Activated CD8-positive, alpha-beta T cell treated with anti-CD3 and anti-CD28 coated beads for 36 hours (primary cell): ENCODE results near the gene PI4K2B. TPM values are rescaled to one million over a fixed set of nuclear protein-coding genes. Genes with fewer than 3 reads are reported as not detected.

Experiments used
- ATAC-seq: fragments of 200-7000 bp; cut with Tn5 transposase; one replicate; pipeline ENCODE4 v1.10.0; 2021; ENCODE audit warnings: mild to moderate bottlenecking, moderate library complexity
- CTCF ChIA-PET: fragments of 350-600 bp; sonication (Branson Sonifier 250); formaldehyde crosslinking; loops from one replicate; lab custom pipeline; 2021; ENCODE audit warnings: antibody characterized with exemption; lab: Charles Lee
- POLR2A ChIA-PET: fragments of 350-600 bp; sonication (Branson Sonifier 250); formaldehyde crosslinking; loops from one replicate; lab custom pipeline; 2021; ENCODE audit warnings: antibody characterized with exemption; lab: Charles Lee
- DNase-seq: peaks from one replicate; pipeline ENCODE4 v3.0.0-alpha.2; 2020
- H3K27ac Mint-ChIP-seq: one replicate; pipeline ENCODE4 v1.8.0; 2021; ENCODE audit warnings: mild to moderate bottlenecking, mixed read lengths
- H3K27me3 Mint-ChIP-seq: one replicate; pipeline ENCODE4 v1.8.0; 2021; ENCODE audit warnings: mixed read lengths
- H3K36me3 Mint-ChIP-seq: one replicate; pipeline ENCODE4 v1.8.0; 2021; ENCODE audit warnings: low read depth, mixed read lengths
- H3K4me1 Mint-ChIP-seq: one replicate; pipeline ENCODE4 v1.8.0; 2021; ENCODE audit warnings: low read depth, mixed read lengths
- H3K4me3 Mint-ChIP-seq: one replicate; pipeline ENCODE4 v1.8.0; 2021; ENCODE audit warnings: mild to moderate bottlenecking, moderate library complexity, mixed read lengths
- H3K9me3 Mint-ChIP-seq: one replicate; pipeline ENCODE4 v1.8.0; 2021; ENCODE audit warnings: mixed read lengths
- intact Hi-C: fragments of 100-400 bp; cut with micrococcal nuclease; formaldehyde crosslinking; loops from one replicate; pipeline ENCODE4 v1.10.0; 2022
- total RNA-seq, 2 experiments: library from RNA; stranded (reverse); gene quantifications; one replicate each; pipeline ENCODE4 v1.2.3, GENCODE V29; 2021
- TF ChIP-seq, protein P1 (sequence below): fragments of 200-600 bp; IDR thresholded peaks from one replicate; pipeline ENCODE4 v1.8.0; 2022; ENCODE audit warnings: antibody characterized with exemption, mild to moderate bottlenecking

The PI4K2B gene
- total RNA-seq, 2 experiments from 2014 or later: 38.6 TPM

DNA sequence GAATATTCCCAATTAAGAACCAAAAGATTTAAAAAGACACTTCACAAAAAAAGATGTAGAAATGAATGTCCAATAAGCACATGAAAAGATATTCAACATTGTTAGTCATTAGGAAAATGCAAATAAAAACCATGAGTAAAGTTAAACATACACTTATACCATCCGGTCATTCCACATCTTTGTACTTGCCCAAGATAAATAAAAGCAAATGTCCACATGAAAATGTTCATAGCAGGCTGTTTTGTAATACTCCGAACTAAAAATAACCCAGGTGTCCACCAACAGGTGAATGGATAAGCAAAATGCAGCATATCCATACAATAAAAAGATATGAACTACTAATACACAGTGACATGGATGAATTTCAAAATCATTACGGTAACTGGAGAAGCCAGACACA lies 50.1 kb downstream of the PI4K2B start:
- CTCF ChIA-PET: no interaction called here

DNA sequence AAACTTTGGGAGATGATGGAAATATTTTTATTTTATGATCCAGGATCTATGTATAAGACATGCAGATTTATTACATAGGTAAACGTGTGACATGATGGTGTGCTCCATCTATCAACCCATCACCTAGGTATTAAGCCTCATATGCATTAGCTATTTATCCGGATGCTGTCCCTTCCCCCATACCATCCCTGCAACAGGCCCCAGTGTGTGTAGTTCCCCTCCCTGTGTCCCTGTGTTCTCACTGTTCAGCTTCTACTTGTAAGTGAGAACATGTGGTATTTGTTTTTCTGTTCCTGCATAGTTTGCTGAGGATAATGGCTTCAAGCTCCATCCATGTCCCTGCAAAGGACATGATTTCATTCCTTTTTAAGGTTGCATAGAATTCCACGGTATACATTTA lies 50.6 kb downstream of the PI4K2B start:
- DNase-seq (no peak), ATAC-seq (no peak)
- TF ChIP-seq, protein P1, sequence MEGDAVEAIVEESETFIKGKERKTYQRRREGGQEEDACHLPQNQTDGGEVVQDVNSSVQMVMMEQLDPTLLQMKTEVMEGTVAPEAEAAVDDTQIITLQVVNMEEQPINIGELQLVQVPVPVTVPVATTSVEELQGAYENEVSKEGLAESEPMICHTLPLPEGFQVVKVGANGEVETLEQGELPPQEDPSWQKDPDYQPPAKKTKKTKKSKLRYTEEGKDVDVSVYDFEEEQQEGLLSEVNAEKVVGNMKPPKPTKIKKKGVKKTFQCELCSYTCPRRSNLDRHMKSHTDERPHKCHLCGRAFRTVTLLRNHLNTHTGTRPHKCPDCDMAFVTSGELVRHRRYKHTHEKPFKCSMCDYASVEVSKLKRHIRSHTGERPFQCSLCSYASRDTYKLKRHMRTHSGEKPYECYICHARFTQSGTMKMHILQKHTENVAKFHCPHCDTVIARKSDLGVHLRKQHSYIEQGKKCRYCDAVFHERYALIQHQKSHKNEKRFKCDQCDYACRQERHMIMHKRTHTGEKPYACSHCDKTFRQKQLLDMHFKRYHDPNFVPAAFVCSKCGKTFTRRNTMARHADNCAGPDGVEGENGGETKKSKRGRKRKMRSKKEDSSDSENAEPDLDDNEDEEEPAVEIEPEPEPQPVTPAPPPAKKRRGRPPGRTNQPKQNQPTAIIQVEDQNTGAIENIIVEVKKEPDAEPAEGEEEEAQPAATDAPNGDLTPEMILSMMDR: no peak
- peaks cover 11% of the 10 kb centered on the region for H3K9me3 Mint-ChIP-seq
- POLR2A ChIA-PET: no interaction called here
- H3K4me1 Mint-ChIP-seq: no peaks in the 10 kb centered on the region
- intact Hi-C loops: no loop called here
- CTCF ChIA-PET: no interaction called here
- H3K4me3 Mint-ChIP-seq: no peak overlapping the region
- H3K36me3 Mint-ChIP-seq: peaks cover 17% of the 10 kb centered on the region
- H3K27me3 Mint-ChIP-seq: no peaks in the 10 kb centered on the region
- no peak overlapping the region for H3K27ac Mint-ChIP-seq

More for the DNA sequence above, 50.1 kb downstream of the PI4K2B start:
- H3K4me1 Mint-ChIP-seq: no peaks in the 10 kb centered on the region
- ATAC-seq (no peak), DNase-seq (no peak)
- TF ChIP-seq, protein P1: no peak
- intact Hi-C loops: no loop called here
- no peak overlapping the region for H3K27ac Mint-ChIP-seq
- peaks cover 11% of the 10 kb centered on the region for H3K9me3 Mint-ChIP-seq
- peaks cover 17% of the 10 kb centered on the region for H3K36me3 Mint-ChIP-seq
- POLR2A ChIA-PET: interaction anchor here (0.6 to 1.0 kb wide), 2 partner anchors 28 to 50 kb away, joined by 3 read pairs; partner anchors contain the start of genes PI4K2B and ZCCHC4
- H3K4me3 Mint-ChIP-seq: no peak overlapping the region
- no peaks in the 10 kb centered on the region for H3K27me3 Mint-ChIP-seq

DNA sequence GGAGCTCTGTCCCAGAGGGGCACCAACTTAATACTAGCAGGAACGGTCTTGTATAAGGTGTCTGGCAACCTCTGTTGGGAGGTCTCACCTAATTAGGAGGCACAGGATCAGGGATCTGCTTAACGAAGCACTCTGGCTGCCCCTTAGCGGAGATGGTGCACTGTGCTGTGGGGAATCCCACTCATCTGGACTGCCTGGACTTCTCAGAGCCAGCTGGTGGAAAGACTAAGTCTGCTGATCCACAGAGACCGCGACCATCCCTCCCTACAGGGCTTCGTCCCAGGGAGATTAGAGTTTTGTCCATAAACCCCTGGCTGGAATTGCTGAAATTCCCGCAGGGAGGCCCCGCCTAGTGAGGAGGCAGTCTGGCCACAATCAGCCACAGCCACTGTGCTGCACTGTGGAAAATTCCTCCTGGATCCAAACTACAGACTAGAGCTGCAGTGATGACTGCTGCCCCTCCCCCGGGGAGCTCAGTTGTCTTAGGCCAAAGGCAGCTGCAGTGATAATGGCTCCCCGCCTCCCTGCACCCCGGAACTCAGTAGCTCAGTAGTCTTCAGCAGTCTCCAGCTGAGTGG lies 56.7 kb downstream of the PI4K2B start:
- intact Hi-C loops: no loop called here
- no peak overlapping the region for H3K27ac Mint-ChIP-seq
- peaks cover 6% of the 10 kb centered on the region for H3K27me3 Mint-ChIP-seq
- peaks cover 9% of the 10 kb centered on the region for H3K9me3 Mint-ChIP-seq
- H3K4me1 Mint-ChIP-seq: no peaks in the 10 kb centered on the region
- CTCF ChIA-PET: interaction anchor here (3.7 kb wide), 1 partner anchor 22 kb away, joined by 14 read pairs; the partner anchor contains the start of gene ZCCHC4
- POLR2A ChIA-PET: no interaction called here
- peaks cover 6% of the 10 kb centered on the region for H3K36me3 Mint-ChIP-seq
- ATAC-seq (no peak), DNase-seq (no peak)
- no peak overlapping the region for H3K4me3 Mint-ChIP-seq
- TF ChIP-seq, protein P1: no peak

DNA sequence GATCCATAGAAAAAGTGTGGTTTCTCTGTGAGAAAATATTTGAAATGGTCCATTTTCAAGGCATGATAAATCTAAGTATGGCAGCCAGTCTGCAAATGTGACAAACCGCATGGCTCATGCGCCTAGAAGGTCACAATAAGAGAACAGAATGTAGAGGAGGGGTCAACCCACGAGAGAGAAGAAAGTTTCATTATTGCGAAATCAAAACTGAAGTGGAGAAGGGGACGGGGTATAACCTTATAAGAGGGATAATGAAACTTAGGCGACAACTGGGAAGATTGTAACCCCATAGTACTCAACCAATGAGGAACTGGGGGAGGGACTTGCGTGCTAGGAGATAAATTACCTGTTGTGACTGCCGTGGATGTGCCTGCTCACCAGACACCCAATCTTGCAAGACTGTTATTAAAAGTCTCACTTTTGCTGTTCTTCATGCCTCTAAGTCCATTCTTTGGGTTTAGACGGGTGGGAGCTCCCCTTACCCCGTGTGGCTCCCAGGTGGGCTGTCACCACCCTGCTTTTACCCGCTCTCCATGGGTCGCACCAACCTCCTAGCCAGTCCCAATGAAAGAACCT lies 57.4 kb downstream of the PI4K2B start:
- intact Hi-C loops: no loop called here
- CTCF ChIA-PET: interaction anchor here (3.7 kb wide), 1 partner anchor 21 kb away, joined by 14 read pairs; the partner anchor contains the start of gene ZCCHC4
- H3K9me3 Mint-ChIP-seq: peaks cover 9% of the 10 kb centered on the region
- no peak for ATAC-seq
- no peak overlapping the region for H3K27ac Mint-ChIP-seq
- POLR2A ChIA-PET: interaction anchor here (0.6 kb wide), 1 partner anchor 66 kb away, joined by 4 read pairs; no protein-coding TSS in a partner anchor
- TF ChIP-seq, protein P1: no peak
- no peaks in the 10 kb centered on the region for H3K4me1 Mint-ChIP-seq
- peaks cover 6% of the 10 kb centered on the region for H3K27me3 Mint-ChIP-seq
- peaks cover 6% of the 10 kb centered on the region for H3K36me3 Mint-ChIP-seq
- no peak overlapping the region for H3K4me3 Mint-ChIP-seq
- DNase-seq: no peak

DNA sequence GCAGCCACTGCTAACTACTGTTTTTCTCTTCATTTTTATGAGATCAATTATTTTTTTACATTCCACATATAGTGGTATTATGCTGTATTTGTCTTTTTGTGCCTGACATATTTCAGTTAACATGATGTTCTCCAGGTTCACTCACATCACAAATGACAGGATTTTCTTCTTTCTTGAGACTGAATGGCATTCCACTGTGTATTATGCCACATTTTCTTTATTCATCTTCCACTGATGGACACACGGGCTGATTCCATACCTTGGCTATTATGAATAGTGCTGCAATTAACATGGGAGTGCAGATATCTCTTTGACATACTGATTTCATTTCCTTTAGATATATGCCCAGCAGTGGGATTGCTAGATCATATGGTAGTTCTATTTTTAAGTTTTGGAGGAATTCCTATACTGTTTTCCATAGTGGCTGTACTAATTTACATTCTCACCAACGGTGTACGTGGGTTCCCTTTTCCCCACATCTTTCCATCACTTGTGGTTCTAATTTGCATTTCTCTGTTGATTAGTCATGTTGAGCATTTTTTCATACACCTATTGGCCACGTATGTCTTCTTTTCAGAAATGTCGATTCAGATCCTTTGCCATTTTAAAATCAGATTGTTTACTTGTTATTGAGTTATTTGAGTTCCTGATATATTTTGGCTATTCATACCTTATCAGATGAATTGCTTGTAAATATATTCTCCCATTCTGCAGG lies 63.9 kb downstream of the PI4K2B start:
- H3K9me3 Mint-ChIP-seq: no peaks in the 10 kb centered on the region
- POLR2A ChIA-PET: no interaction called here
- no peak overlapping the region for H3K27ac Mint-ChIP-seq
- H3K4me1 Mint-ChIP-seq: peaks cover 3% of the 10 kb centered on the region
- CTCF ChIA-PET: interaction anchor here (2.0 to 2.1 kb wide), 2 partner anchors 15 kb away, joined by 8 to 15 read pairs; partner anchors contain the start of gene ZCCHC4
- H3K27me3 Mint-ChIP-seq: peaks cover 15% of the 10 kb centered on the region
- no peak overlapping the region for H3K4me3 Mint-ChIP-seq
- no peak for ATAC-seq
- intact Hi-C loops: no loop called here
- DNase-seq: no peak
- no peaks in the 10 kb centered on the region for H3K36me3 Mint-ChIP-seq
- TF ChIP-seq, protein P1: no peak
